Lower leg skin (tissue), 4 donors: ENCODE results near the gene TMEM187. TPM values are rescaled to one million over a fixed set of nuclear protein-coding genes. Genes with fewer than 3 reads are reported as not detected.

ENCODE experiments used
- DNase-seq, 2 donors: peaks; one replicate each; pipeline ENCODE4 v3.0.0-alpha.2; 2019; ENCODE audit warnings: low spot score in 2 of 2
- H3K4me3 ChIP-seq: fragments of 200-600 bp; sonication (generic); 2 replicates; pipeline ENCODE4 v1.5.1; 2017; ENCODE audit warnings: mild to moderate bottlenecking, low read depth; ENCODE audit not compliant: poor library complexity, severe bottlenecking
- CTCF ChIP-seq, 3 donors: fragments of 450-650 bp; IDR thresholded peaks; one replicate each; pipeline ENCODE4 v1.5.1; 2016; ENCODE audit warnings: antibody characterized with exemption in 3 of 3, mild to moderate bottlenecking in 3 of 3, moderate library complexity in 2 of 3
- POLR2A ChIP-seq, 2 donors: fragments of 450-650 bp; IDR thresholded peaks; one replicate each; pipeline ENCODE4 v1.6.1; 2016 to 2017; ENCODE audit warnings: antibody characterized with exemption in 2 of 2, mild to moderate bottlenecking in 1 of 2, moderate library complexity in 1 of 2
- WGBS, 2 donors: methylation state at CpG; one replicate each; pipeline ENCODE4 v1.1.5; 2018; 5-methylcytosine and 5-hydroxymethylcytosine counted together
- intact Hi-C: fragments of 100-400 bp; cut with DNase I; formaldehyde crosslinking; loops from one replicate; pipeline ENCODE4 v1.15.0; 2023; ENCODE audit warnings: low total_unique reads
- total RNA-seq, 4 donors: library from RNA; depleted of rRNA; stranded (reverse); fragments of >200 nt; gene quantifications; one replicate each; pipeline ENCODE4 v1.1.0, GENCODE V29; 2016

TMEM187 gene
- total RNA-seq, 4 donors from 2014 or later: 10.1 to 21.6 (median 14.4) TPM

- peak; percentile 54 to 87 for DNase-seq
- 85 to 87% methylated on average over 23 to 34 of the region's 52 CpGs for WGBS, 2 donors
- intact Hi-C loops: no loop called here
- no peak overlapping the region for H3K4me3 ChIP-seq
- TF ChIP-seq POLR2A (IDR thresholded peaks at IDR 0.05) (no peak), CTCF (IDR thresholded peaks at IDR 0.05) (no peak)
Measured at GRCh38 chrX:153981771-153982533, 9.4 kb downstream of the TMEM187 start.

- no peak overlapping the region for H3K4me3 ChIP-seq
- no peak for DNase-seq
- intact Hi-C loops: no loop called here
- TF ChIP-seq CTCF (IDR thresholded peaks at IDR 0.05) (no peak), POLR2A (IDR thresholded peaks at IDR 0.05) (no peak)
- 88 to 93% methylated on average over 4 to 12 of the region's 12 CpGs for WGBS, 2 donors
Measured at GRCh38 chrX:153983321-153983801, 10.8 kb downstream of the TMEM187 start.

- DNase-seq: no peak
- H3K4me3 ChIP-seq: no peak overlapping the region
- intact Hi-C loops: no loop called here
- TF ChIP-seq POLR2A (IDR thresholded peaks at IDR 0.05) (no peak), CTCF (IDR thresholded peaks at IDR 0.05) (no peak)
- 51 to 64% methylated on average over 14 to 17 of the region's 20 CpGs for WGBS, 2 donors
Measured at GRCh38 chrX:153984351-153985178, 12.0 kb downstream of the TMEM187 start.

GRCh38 chrX:153988493-153988892 lies 15.9 kb downstream of the TMEM187 start:
- H3K4me3 ChIP-seq: no peak overlapping the region
- WGBS, 2 donors: 82 to 84% methylated on average over 10 to 12 of the region's 12 CpGs
- TF ChIP-seq POLR2A (IDR thresholded peaks at IDR 0.05) (no peak), CTCF (IDR thresholded peaks at IDR 0.05) (no peak)
- DNase-seq: no peak
- intact Hi-C loops: no loop called here

GRCh38 chrX:153989973-153990655 lies 17.6 kb downstream of the TMEM187 start:
- H3K4me3 ChIP-seq: no peak overlapping the region
- WGBS, 2 donors: 87 to 89% methylated on average over 14 of the region's 14 CpGs
- intact Hi-C loops: no loop called here
- TF ChIP-seq CTCF (IDR thresholded peaks at IDR 0.05) (no peak), POLR2A (IDR thresholded peaks at IDR 0.05) (no peak)
- no peak for DNase-seq
